Activated naive CD8-positive, alpha-beta T cell treated with anti-CD3 and anti-CD28 coated beads, Interleukin-2, amount 10 ng/mL, durations not matched to agents 7 days and 5 days (primary cell): ENCODE data around the gene NUDT16. TPM values are rescaled to one million over a fixed set of nuclear protein-coding genes. Genes with fewer than 3 reads are reported as not detected.

Source experiments
- ATAC-seq: fragments of 150-1000 bp; cut with Tn5 transposase; one replicate; pipeline ENCODE4 v1.10.0; 2021; ENCODE audit warnings: low read depth, moderate library complexity
- POLR2A ChIA-PET: fragments of 350-600 bp; sonication (Branson Sonifier 250); formaldehyde crosslinking; loops from one replicate; lab custom pipeline; 2021; ENCODE audit warnings: antibody characterized with exemption; lab: Charles Lee
- DNase-seq: peaks from one replicate; pipeline ENCODE4 v3.0.0; 2021
- H3K27ac Mint-ChIP-seq: one replicate; pipeline ENCODE4 v1.8.0; 2022; ENCODE audit warnings: mild to moderate bottlenecking, mixed read lengths
- H3K27me3 Mint-ChIP-seq: one replicate; pipeline ENCODE4 v1.8.0; 2022; ENCODE audit warnings: mild to moderate bottlenecking, moderate library complexity, mixed read lengths
- H3K36me3 Mint-ChIP-seq: one replicate; pipeline ENCODE4 v1.8.0; 2021; ENCODE audit warnings: mild to moderate bottlenecking, mixed read lengths
- H3K4me1 Mint-ChIP-seq: one replicate; pipeline ENCODE4 v1.8.0; 2021; ENCODE audit warnings: mixed read lengths
- H3K4me3 Mint-ChIP-seq: one replicate; pipeline ENCODE4 v1.8.0; 2022; ENCODE audit warnings: mild to moderate bottlenecking, moderate library complexity, mixed read lengths
- H3K9me3 Mint-ChIP-seq: one replicate; pipeline ENCODE4 v1.8.0; 2021; ENCODE audit warnings: mixed read lengths
- total RNA-seq, 2 experiments: library from RNA; stranded (reverse); gene quantifications; one replicate each; pipeline ENCODE4 v1.2.3, GENCODE V29; 2021

Gene NUDT16
- 10 to 100 TPM; 11.6 to 12.4 TPM for total RNA-seq

- Mint-ChIP-seq H3K4me1 (peaks cover 15% of the 10 kb centered on the region), H3K4me3 (peak within 1 kb of the TSS; percentile 93), H3K9me3 (no peaks in the 10 kb centered on the region), H3K27me3 (no peaks in the 10 kb centered on the region), H3K27ac (peak within 1 kb of the TSS; percentile 97), H3K36me3 (peaks cover 16% of the 10 kb centered on the region)
- POLR2A ChIA-PET: interaction anchor here (1.0 to 2.5 kb wide), 6 partner anchors 19 to 340 kb away, joined by 3 to 11 read pairs (median 8); no protein-coding TSS in a partner anchor
- DNase-seq (peak; percentile 97), ATAC-seq (peak; percentile 99)
These were observed at the start of gene NUDT16 for GRCh38 chr3:131381445-131382291. Gene NUDT16 (plus strand): TSS chr3:131381774. CDS start chr3:131381805, 31 bp downstream.

DNA sequence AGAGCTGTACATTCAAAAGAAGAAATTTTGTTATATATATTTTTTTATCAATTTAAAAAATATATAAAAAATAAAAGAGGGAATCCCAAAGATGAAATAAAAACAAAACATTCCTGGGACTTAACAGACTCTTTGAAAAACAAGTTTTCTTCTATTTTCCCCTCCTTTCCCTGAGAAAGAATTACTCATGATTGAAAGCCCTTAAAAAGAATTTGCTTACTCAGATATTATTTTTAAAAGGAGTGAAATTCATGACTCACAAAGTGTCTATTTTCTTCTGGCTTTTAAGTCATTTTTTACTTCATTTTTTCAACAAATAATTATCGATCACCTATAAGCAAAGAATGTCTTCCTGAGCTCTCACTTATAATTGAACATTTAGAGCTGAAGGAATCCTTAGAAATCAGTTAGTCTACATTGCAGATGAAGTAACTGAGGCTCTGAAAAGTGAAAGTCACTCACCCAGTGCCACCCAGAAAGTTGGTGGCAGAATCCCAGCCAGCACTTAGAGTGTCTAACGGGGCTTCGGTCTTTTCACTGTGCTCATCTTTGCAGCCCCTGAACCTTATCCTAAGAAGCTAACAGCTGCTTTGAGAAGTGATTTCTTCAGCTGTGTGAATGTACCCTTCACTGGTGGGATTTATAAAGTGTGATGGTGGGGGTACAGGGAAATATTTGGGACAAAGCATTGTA, 42.5 kb upstream of the NUDT16 start:
- POLR2A ChIA-PET: no interaction called here
- H3K4me3 Mint-ChIP-seq: no peak overlapping the region
- no peaks in the 10 kb centered on the region for H3K4me1 Mint-ChIP-seq
- peaks cover 1% of the 10 kb centered on the region for H3K9me3 Mint-ChIP-seq
- DNase-seq (no peak), ATAC-seq (no peak)
- peaks cover 6% of the 10 kb centered on the region for H3K27me3 Mint-ChIP-seq
- H3K27ac Mint-ChIP-seq: no peak overlapping the region
- no peaks in the 10 kb centered on the region for H3K36me3 Mint-ChIP-seq

DNA sequence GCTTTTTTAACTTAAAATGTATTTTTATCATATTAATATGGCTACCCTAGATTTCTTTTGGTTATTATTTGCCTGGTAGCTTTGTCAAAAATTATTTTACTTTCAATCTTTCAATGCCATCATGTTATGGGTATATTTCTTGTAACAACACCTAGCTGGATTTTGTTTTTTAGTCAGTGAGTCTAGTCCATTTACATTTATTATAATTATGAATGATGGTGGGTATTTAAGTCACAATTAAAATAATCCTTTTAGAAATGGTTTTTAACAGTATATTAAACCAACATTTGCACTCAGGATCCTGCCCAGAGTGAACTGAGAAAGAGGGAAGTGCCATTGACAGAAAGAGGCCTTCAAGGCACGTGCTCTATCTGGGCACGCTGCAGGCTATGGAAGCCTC, 39.8 kb upstream of the NUDT16 start:
- no peak for ATAC-seq
- POLR2A ChIA-PET: no interaction called here
- Mint-ChIP-seq H3K4me3 (no peak overlapping the region), H3K27me3 (peaks cover 8% of the 10 kb centered on the region), H3K27ac (no peak overlapping the region), H3K36me3 (no peaks in the 10 kb centered on the region), H3K9me3 (peaks cover 3% of the 10 kb centered on the region), H3K4me1 (no peaks in the 10 kb centered on the region)
- DNase-seq: no peak

GRCh38 chr3:131348911-131349310, 32.7 kb upstream of the NUDT16 start:
- H3K9me3 Mint-ChIP-seq: peaks cover 3% of the 10 kb centered on the region
- no peaks in the 10 kb centered on the region for H3K36me3 Mint-ChIP-seq
- POLR2A ChIA-PET: no interaction called here
- H3K4me1 Mint-ChIP-seq: peaks cover 6% of the 10 kb centered on the region
- H3K4me3 Mint-ChIP-seq: no peak overlapping the region
- H3K27ac Mint-ChIP-seq: no peak overlapping the region
- ATAC-seq (no peak), DNase-seq (no peak)
- H3K27me3 Mint-ChIP-seq: peaks cover 5% of the 10 kb centered on the region

DNA sequence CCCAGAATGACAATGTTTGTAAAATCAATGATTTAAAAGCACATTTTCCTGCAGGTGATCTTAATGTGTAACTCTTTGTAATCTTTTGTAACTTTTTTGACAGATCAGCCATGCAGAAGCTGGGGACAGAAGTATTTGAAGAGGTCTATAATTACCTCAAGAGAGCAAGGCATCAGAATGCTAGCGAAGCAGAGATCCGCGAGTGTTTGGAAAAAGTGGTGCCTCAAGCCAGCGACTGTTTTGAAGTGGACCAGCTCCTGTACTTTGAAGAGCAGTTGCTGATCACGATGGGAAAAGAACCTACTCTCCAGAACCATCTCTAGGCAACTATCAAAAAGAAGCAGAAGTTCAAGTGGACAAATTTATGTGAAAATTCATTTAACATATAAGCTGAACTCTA, 32.1 kb upstream of the NUDT16 start:
- Mint-ChIP-seq H3K4me1 (peaks cover 6% of the 10 kb centered on the region), H3K27me3 (peaks cover 5% of the 10 kb centered on the region), H3K9me3 (peaks cover 3% of the 10 kb centered on the region), H3K4me3 (no peak overlapping the region), H3K36me3 (no peaks in the 10 kb centered on the region), H3K27ac (no peak overlapping the region)
- ATAC-seq: no peak
- no peak for DNase-seq
- POLR2A ChIA-PET: no interaction called here

GRCh38 chr3:131349946-131350347, 31.6 kb upstream of the NUDT16 start:
- no peaks in the 10 kb centered on the region for H3K36me3 Mint-ChIP-seq
- H3K27me3 Mint-ChIP-seq: peaks cover 5% of the 10 kb centered on the region
- DNase-seq (no peak), ATAC-seq (no peak)
- peaks cover 6% of the 10 kb centered on the region for H3K4me1 Mint-ChIP-seq
- H3K9me3 Mint-ChIP-seq: peaks cover 3% of the 10 kb centered on the region
- H3K27ac Mint-ChIP-seq: no peak overlapping the region
- POLR2A ChIA-PET: no interaction called here
- H3K4me3 Mint-ChIP-seq: no peak overlapping the region

- H3K4me3 Mint-ChIP-seq: no peak overlapping the region
- DNase-seq: no peak
- H3K36me3 Mint-ChIP-seq: no peaks in the 10 kb centered on the region
These were observed 31.1 kb upstream of the NUDT16 start for GRCh38 chr3:131350506-131350905.

DNA sequence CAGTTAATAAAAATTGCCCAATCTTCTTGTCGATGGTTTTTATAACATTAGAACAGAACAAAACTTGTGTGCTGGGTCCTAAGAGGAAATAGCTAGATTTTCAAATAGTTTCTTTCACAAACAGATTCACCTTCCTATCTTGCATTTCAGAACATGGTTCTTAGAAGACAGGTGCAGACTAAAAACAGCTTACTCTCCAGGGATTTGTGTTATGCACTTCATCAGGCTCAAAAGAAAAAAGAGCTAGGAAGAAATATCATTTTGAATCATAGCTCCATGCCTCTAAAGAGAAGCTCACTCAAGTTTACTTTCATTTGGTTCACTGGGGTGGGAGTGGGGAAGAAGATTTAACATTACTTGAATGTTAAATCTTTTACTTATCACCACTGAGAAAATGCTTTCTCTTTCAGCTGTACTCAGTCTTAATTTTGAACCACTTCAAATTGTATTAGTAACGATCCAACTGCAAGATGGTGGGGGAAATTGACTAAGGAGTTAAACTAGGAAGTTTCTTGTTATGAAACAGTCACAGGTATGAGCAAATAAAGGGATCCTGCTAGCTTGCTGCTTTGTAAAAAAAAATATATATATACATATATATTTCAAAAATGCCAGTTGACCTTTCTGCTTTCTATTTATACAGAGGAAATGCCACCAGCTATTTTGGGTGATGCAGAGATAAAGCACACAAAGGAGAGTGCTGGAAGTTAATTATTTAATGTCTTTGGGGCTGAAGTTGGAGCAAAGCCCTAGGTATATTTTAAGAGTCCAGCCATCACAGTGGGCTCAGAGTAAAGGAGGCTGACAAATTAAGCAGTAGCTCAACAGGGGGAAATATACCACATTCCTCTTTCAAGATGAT, 28.3 kb upstream of the NUDT16 start:
- no peaks in the 10 kb centered on the region for H3K36me3 Mint-ChIP-seq
- H3K9me3 Mint-ChIP-seq: no peaks in the 10 kb centered on the region
- ATAC-seq (no peak), DNase-seq (no peak)
- no peak overlapping the region for H3K27ac Mint-ChIP-seq
- H3K4me1 Mint-ChIP-seq: peaks cover 6% of the 10 kb centered on the region
- no peak overlapping the region for H3K4me3 Mint-ChIP-seq
- POLR2A ChIA-PET: no interaction called here
- peaks cover 2% of the 10 kb centered on the region for H3K27me3 Mint-ChIP-seq

More at GRCh38 chr3:131350506-131350905, 31.1 kb upstream of the NUDT16 start:
- POLR2A ChIA-PET: no interaction called here
- no peak for ATAC-seq
- Mint-ChIP-seq H3K9me3 (peaks cover 3% of the 10 kb centered on the region), H3K27ac (no peak overlapping the region), H3K4me1 (peaks cover 6% of the 10 kb centered on the region), H3K27me3 (peaks cover 5% of the 10 kb centered on the region)

DNA sequence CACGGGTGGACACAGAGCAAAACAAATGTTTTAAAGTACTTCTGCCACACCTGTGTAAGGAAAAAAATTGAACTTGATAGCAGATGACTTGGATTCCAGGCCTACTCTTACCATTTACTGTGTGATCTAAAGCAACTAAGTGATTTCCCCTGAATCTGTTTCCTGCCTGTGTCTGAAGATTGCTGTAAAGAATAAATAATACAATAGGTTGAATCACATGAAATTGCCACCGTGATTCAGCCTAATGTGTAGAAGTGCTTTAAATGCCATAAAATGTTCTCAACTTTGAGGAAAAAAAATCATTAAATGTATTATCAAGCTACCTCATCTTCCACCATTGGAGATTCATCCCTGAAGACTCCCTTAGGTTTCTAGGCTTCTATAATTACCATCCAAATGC, 27.6 kb upstream of the NUDT16 start:
- Mint-ChIP-seq H3K36me3 (no peaks in the 10 kb centered on the region), H3K4me1 (peaks cover 6% of the 10 kb centered on the region), H3K9me3 (no peaks in the 10 kb centered on the region), H3K27ac (no peak overlapping the region), H3K4me3 (no peak overlapping the region), H3K27me3 (peaks cover 2% of the 10 kb centered on the region)
- no peak for DNase-seq
- no peak for ATAC-seq
- POLR2A ChIA-PET: no interaction called here

- POLR2A ChIA-PET: no interaction called here
- peaks cover 7% of the 10 kb centered on the region for H3K27me3 Mint-ChIP-seq
- ATAC-seq (no peak), DNase-seq (no peak)
- no peaks in the 10 kb centered on the region for H3K9me3 Mint-ChIP-seq
- H3K27ac Mint-ChIP-seq: no peak overlapping the region
- no peak overlapping the region for H3K4me3 Mint-ChIP-seq
- peaks cover 8% of the 10 kb centered on the region for H3K4me1 Mint-ChIP-seq
- no peaks in the 10 kb centered on the region for H3K36me3 Mint-ChIP-seq
These were observed 25.5 kb upstream of the NUDT16 start for GRCh38 chr3:131356006-131356595.

GRCh38 chr3:131357275-131357674, 24.3 kb upstream of the NUDT16 start:
- H3K4me1 Mint-ChIP-seq: peaks cover 16% of the 10 kb centered on the region
- H3K36me3 Mint-ChIP-seq: no peaks in the 10 kb centered on the region

DNA sequence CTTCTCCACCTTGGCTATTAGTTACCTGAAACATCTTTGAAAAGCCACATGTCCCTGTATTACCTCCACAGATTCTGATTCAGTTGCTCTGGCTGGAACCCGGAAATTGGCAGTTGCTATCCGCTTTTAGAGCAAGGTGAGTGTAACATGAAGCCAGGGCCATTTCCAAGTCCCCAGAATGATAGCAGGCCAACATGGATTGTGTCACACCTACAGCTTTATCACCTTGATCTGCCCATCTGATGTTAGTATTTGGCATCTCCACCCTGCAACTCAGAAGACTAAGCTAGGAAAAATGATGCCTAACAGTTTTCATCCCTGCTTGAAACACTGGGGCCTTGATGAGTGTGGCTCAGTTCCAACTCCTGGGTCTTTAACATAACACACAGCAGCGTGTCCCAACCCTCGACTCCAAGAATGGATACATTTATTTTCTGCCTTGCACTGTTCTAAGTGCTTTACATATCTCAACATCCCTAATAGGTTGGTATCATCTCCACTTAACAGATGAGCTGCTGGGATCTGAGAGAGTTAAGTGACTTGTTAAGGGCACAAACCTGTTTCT, 21.3 kb upstream of the NUDT16 start:
- no peak for DNase-seq
- Mint-ChIP-seq H3K27ac (no peak overlapping the region), H3K9me3 (no peaks in the 10 kb centered on the region), H3K4me3 (no peak overlapping the region), H3K36me3 (no peaks in the 10 kb centered on the region), H3K27me3 (peaks cover 21% of the 10 kb centered on the region), H3K4me1 (peaks cover 14% of the 10 kb centered on the region)
- ATAC-seq: no peak
- POLR2A ChIA-PET: no interaction called here

More at GRCh38 chr3:131357275-131357674, 24.3 kb upstream of the NUDT16 start:
- Mint-ChIP-seq H3K27me3 (peaks cover 9% of the 10 kb centered on the region), H3K9me3 (no peaks in the 10 kb centered on the region), H3K4me3 (no peak overlapping the region), H3K27ac (no peak overlapping the region)
- DNase-seq: no peak
- POLR2A ChIA-PET: no interaction called here
- ATAC-seq: no peak
